A673 (cell line): Measurements from ENCODE around the gene CDIPT. TPM values are rescaled to one million over a fixed set of nuclear protein-coding genes. Genes with fewer than 3 reads are reported as not detected.
"Not testable (repeated sequence)": the region's sequence is repeated elsewhere in the genome, so short reads cannot be mapped to it uniquely, and the experiment has no call there.

Source experiments
- BruUV-seq: library from RNA; stranded (reverse); fragments of 400-500 nt; replicated peaks from 2 replicates; lab custom pipeline; 2021; lab: Mats Ljungman, UMichigan
- CTCF ChIA-PET: fragments of 300-600 bp; sonication (Branson Sonifier 250); formaldehyde crosslinking; loops from one replicate; lab custom pipeline; 2022; ENCODE audit warnings: antibody characterized with exemption; lab: Charles Lee
- POLR2A ChIA-PET: fragments of 300-600 bp; sonication (Branson Sonifier 250); formaldehyde crosslinking; loops from one replicate; lab custom pipeline; 2022; ENCODE audit warnings: antibody characterized with exemption; ENCODE audit not compliant: low non-redundant PET; lab: Charles Lee
- DNase-seq: peaks from one replicate; pipeline ENCODE4 v3.0.0-alpha.2; 2015; ENCODE audit warnings: low spot score
- H3K27ac ChIP-seq: fragments of 200-600 bp; sonication (generic); 2 replicates; pipeline ENCODE4 v1.5.1; 2016; ENCODE audit warnings: mixed run types, low read depth, mild to moderate bottlenecking, mixed read lengths, antibody characterized with exemption, low read length; ENCODE audit not compliant: poor library complexity, severe bottlenecking
- H3K27me3 ChIP-seq: fragments of 200-600 bp; sonication (generic); replicated peaks from 2 replicates; pipeline ENCODE4 v1.6.1; 2017; ENCODE audit warnings: mixed run types, low read depth, mild to moderate bottlenecking, mixed read lengths, antibody characterized with exemption, low read length; ENCODE audit not compliant: insufficient read depth, poor library complexity
- H3K36me3 ChIP-seq: fragments of 200-600 bp; sonication (generic); 2 replicates; pipeline ENCODE4 v1.6.1; 2016; ENCODE audit warnings: mixed run types, mild to moderate bottlenecking, mixed read lengths, antibody characterized with exemption, low read length; ENCODE audit not compliant: insufficient read depth, poor library complexity, severe bottlenecking
- H3K4me1 ChIP-seq: fragments of 200-600 bp; sonication (generic); 2 replicates; pipeline ENCODE4 v1.6.1; 2017; ENCODE audit warnings: mixed run types, mild to moderate bottlenecking, mixed read lengths, antibody characterized with exemption, low read length; ENCODE audit not compliant: insufficient read depth, poor library complexity, severe bottlenecking
- H3K4me3 ChIP-seq: fragments of 200-600 bp; sonication (generic); 2 replicates; pipeline ENCODE4 v1.5.1; 2016; ENCODE audit warnings: low read depth, mixed run types, mild to moderate bottlenecking, mixed read lengths, low read length; ENCODE audit not compliant: poor library complexity, severe bottlenecking
- H3K9me3 ChIP-seq: fragments of 200-600 bp; sonication (generic); 2 replicates; pipeline ENCODE4 v1.6.1; 2016; ENCODE audit warnings: mixed run types, low read depth, mild to moderate bottlenecking, mixed read lengths, antibody characterized with exemption, low read length; ENCODE audit not compliant: poor library complexity, severe bottlenecking
- CTCF ChIP-seq: fragments of 300-800, 200-600 bp; sonication (generic); conservative IDR thresholded peaks from 2 replicates; pipeline ENCODE4 v1.5.1; 2017; ENCODE audit warnings: low read depth, mild to moderate bottlenecking, antibody characterized with exemption, low read length, moderate library complexity, mixed read lengths
- EZH2 ChIP-seq: fragments of 200-600 bp; sonication (generic); IDR thresholded peaks from 2 replicates; pipeline ENCODE4 v1.6.1; 2017; ENCODE audit warnings: borderline replicate concordance, low read depth, mild to moderate bottlenecking, mixed read lengths, antibody characterized with exemption, low read length; ENCODE audit not compliant: poor library complexity, severe bottlenecking
- intact Hi-C: fragments of 100-400 bp; cut with micrococcal nuclease; formaldehyde crosslinking; loops from one replicate; pipeline ENCODE4 v1.10.0; 2022; ENCODE audit not compliant: unreplicated experiment
- total RNA-seq: library from RNA; stranded (reverse); gene quantifications from 2 replicates; pipeline ENCODE4 v1.2.3, GENCODE V29; 2021

The CDIPT gene
- total RNA-seq, 1 experiment from 2014 or later = 51.7 TPM

GRCh38 chr16:29836623-29837022 lies 26.4 kb downstream of the CDIPT start:
- BruUV-seq = no TSS peak
- intact Hi-C loops = no loop called here
- Histone ChIP-seq H3K27ac (no peak overlapping the region), H3K4me3 (no peak overlapping the region), H3K27me3 (no peaks in the 10 kb centered on the region), H3K9me3 (no peaks in the 10 kb centered on the region), H3K36me3 (no peaks in the 10 kb centered on the region), H3K4me1 (no peaks in the 10 kb centered on the region)
- no peak for DNase-seq
- ChIA-PET POLR2A (no interaction called here), CTCF (no interaction called here)
- TF ChIP-seq EZH2 (no peak), CTCF (no peak)

- no peaks in the 10 kb centered on the region for H3K36me3 ChIP-seq
- DNase-seq = no peak
- CTCF ChIA-PET = no interaction called here
- H3K4me1 ChIP-seq = no peaks in the 10 kb centered on the region
- BruUV-seq = no TSS peak
- TF ChIP-seq EZH2 (no peak), CTCF (no peak)
- intact Hi-C loops = no loop called here
- H3K9me3 ChIP-seq = no peaks in the 10 kb centered on the region
- no peak overlapping the region for H3K4me3 ChIP-seq
- H3K27ac ChIP-seq = no peak overlapping the region
- H3K27me3 ChIP-seq = no peaks in the 10 kb centered on the region
- POLR2A ChIA-PET = no interaction called here
Observed at GRCh38 chr16:29835926-29836325, 27.1 kb downstream of the CDIPT start.

GRCh38 chr16:29834079-29834478 lies 28.9 kb downstream of the CDIPT start:
- no peak overlapping the region for H3K4me3 ChIP-seq
- ChIA-PET CTCF (interaction anchor here (1.4 kb wide), 1 partner anchor 14 kb away, joined by 5 read pairs; no protein-coding TSS in a partner anchor), POLR2A (no interaction called here)
- no peaks in the 10 kb centered on the region for H3K4me1 ChIP-seq
- intact Hi-C loops = no loop called here
- TF ChIP-seq CTCF (no peak), EZH2 (no peak)
- no peaks in the 10 kb centered on the region for H3K9me3 ChIP-seq
- no peak overlapping the region for H3K27ac ChIP-seq
- no peaks in the 10 kb centered on the region for H3K27me3 ChIP-seq
- no peaks in the 10 kb centered on the region for H3K36me3 ChIP-seq
- DNase-seq = no peak
- no TSS peak for BruUV-seq

GRCh38 chr16:29833219-29833618 lies 29.8 kb downstream of the CDIPT start:
- POLR2A ChIA-PET, DNase-seq, BruUV-seq: not testable (repeated sequence)

More at GRCh38 chr16:29833219-29833618, 29.8 kb downstream of the CDIPT start:
- H3K27ac ChIP-seq, H3K27me3 ChIP-seq, intact Hi-C loops, H3K4me3 ChIP-seq, H3K4me1 ChIP-seq, CTCF ChIA-PET, H3K36me3 ChIP-seq, H3K9me3 ChIP-seq: not testable (repeated sequence)
